ENCODE results near the gene NRTN.

Gene NRTN

DNA sequence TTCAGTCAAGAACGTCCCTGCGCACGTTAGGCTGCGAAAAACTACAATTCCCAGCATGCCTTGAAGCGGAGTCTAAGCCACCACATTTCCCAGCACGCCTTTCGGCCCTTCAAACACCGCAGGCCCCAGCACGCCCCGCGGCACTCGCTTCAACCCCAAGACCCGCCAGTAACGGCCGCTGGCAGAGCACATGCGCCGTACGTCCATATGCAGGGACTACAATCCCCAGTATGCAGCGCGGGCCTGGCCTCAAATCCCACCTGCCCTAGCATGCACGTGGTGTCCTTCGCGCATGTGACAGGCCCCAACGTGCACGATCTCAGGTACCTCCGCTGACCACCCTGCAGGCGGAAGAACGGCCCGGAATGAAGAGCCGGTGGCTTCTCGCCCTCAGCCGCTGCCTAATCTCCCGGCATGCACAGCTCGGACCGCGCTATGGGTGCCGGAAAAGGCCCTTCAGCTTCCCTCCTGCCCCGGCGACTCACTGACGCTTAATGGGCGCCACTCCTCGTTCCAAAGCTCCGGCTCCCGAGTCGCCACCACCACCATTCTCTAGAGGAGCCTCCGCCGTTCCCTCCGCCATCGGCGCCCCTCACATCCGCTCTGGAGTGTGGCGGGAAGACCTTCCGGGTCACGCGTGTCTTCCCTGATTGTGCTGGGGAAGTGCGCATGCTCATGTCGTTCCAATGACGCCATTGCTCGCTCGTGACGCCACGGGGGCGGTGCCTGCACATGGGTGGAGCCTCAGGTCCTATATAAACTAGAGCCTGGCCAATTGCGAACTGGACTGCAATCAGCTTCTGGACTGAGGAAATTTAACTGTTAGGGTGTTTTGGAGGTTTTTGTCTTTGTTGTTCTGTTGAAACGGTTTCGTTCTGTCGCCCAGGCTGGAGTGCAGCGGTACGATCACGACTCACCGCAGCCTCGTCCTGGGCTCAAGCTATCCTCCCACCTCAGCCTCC is 14.0 kb upstream of the NRTN start, which contains the start of gene DUS3L:
DUS3L (minus strand) TSS at position 605 of the 962 bp plus-strand sequence; CDS start at position 583, 22 bp downstream.
- TF ChIP-seq, protein P1, sequence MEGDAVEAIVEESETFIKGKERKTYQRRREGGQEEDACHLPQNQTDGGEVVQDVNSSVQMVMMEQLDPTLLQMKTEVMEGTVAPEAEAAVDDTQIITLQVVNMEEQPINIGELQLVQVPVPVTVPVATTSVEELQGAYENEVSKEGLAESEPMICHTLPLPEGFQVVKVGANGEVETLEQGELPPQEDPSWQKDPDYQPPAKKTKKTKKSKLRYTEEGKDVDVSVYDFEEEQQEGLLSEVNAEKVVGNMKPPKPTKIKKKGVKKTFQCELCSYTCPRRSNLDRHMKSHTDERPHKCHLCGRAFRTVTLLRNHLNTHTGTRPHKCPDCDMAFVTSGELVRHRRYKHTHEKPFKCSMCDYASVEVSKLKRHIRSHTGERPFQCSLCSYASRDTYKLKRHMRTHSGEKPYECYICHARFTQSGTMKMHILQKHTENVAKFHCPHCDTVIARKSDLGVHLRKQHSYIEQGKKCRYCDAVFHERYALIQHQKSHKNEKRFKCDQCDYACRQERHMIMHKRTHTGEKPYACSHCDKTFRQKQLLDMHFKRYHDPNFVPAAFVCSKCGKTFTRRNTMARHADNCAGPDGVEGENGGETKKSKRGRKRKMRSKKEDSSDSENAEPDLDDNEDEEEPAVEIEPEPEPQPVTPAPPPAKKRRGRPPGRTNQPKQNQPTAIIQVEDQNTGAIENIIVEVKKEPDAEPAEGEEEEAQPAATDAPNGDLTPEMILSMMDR (IDR thresholded peaks at IDR 0.05; ENCODE audit: insufficient read depth, low read depth, low read length, missing control alignments): no peak
- DNase-seq (ENCODE audit: low read depth): peak; percentile 100
- peak within 1 kb of the TSS; percentile 96 for H3K4me3 ChIP-seq (ENCODE audit: low read length)

DNA sequence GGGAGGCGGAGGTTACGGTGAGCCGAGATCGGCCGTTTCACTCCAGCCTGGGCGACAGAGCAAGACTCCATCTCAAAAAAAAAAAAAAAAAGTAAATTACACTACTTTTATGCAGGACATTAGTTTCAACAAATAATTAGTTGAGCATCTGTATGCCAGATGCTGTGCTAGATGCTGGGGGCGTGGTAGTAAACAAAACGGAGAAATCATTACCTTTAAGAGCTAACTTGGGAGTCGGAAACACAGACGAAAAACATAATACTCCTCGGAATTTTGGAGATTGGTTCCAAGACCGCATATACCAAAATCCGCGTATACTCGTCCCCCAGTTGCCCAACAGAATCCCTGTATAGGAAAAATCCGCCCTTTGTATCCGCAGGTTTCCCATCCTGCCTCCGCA is 12.6 kb upstream of the NRTN start:
- H3K4me3 ChIP-seq (ENCODE audit: low read length): no peak overlapping the region
- TF ChIP-seq, protein P1 (IDR thresholded peaks at IDR 0.05; ENCODE audit: insufficient read depth, low read depth, low read length, missing control alignments): no peak
- no peak for DNase-seq (ENCODE audit: low read depth)

DNA sequence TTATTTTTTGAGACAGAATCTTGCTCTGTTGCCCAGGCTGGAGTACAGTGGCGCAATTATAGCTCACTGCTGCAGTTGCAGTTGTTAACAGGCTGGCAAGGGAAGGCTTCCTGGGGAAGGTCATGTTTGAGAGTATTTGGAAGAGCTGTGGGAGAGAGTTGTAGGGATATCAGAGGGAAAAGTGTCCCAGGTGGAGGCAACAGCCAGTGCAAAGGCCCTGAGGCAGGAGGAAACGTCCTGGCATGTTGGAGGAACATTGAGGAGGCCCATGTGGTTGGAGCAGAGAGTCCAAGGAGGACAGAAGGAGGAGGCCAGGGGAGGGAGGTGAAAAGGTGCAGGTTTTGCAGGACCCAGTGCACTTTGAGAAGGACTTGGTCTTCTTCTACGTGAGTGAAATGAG is 11.7 kb upstream of the NRTN start:
- TF ChIP-seq, protein P1 (IDR thresholded peaks at IDR 0.05; ENCODE audit: insufficient read depth, low read depth, low read length, missing control alignments): no peak
- no peak overlapping the region for H3K4me3 ChIP-seq (ENCODE audit: low read length)
- no peak for DNase-seq (ENCODE audit: low read depth)

DNA sequence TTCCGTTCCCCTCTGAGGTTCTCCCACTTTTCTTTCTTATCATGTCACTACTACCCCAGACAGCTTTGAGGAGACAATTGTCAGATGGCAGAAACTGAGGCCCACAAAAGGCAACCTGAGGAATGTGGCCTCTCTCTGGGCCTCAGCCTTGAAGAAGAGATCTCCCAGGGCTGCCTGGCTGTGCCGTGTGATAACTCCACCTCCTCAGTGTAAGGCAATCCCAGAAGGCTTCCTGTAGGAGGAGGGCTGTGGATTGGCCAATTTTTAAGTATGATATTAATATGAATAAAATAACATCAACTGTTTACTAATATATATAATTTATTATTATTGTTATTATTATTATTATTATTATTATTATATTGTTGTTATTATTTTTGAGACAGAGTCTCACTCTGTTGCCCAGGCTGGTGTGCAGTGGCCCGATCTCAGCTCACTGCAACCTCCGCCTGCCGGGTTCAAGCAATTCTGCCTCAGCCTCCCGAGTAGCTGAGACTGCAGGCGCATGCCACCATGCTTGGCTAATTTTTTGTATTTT is 9.4 kb upstream of the NRTN start:
- no peak for DNase-seq (ENCODE audit: low read depth)
- TF ChIP-seq, protein P1 (IDR thresholded peaks at IDR 0.05; ENCODE audit: insufficient read depth, low read depth, low read length, missing control alignments): no peak

DNA sequence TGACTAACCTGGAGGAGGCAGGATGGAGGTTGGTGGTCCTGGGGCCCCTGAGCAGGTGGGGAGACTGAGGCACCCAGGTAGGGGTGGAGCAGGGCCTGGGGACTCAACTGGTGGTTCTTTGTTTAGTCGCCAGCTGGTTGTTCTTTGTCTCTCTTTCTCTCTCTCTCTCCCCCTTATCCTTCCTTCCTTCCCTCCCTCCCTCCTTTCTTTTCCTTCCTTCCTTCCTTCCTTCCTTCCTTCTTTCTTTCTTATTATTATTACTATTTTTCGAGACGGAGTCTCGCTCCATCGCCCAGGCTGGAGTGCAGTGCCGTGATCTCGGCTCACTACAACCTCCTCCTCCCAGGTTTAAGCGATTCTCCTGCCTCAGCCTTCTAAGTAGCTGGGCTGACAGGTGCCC is 6.6 kb upstream of the NRTN start:
- H3K4me3 ChIP-seq (ENCODE audit: low read length): no peak overlapping the region
- TF ChIP-seq, protein P1 (IDR thresholded peaks at IDR 0.05; ENCODE audit: insufficient read depth, low read depth, low read length, missing control alignments): no peak
- DNase-seq (ENCODE audit: low read depth): no peak

More for the DNA sequence above, 9.4 kb upstream of the NRTN start:
- H3K4me3 ChIP-seq (ENCODE audit: low read length): no peak overlapping the region

DNA sequence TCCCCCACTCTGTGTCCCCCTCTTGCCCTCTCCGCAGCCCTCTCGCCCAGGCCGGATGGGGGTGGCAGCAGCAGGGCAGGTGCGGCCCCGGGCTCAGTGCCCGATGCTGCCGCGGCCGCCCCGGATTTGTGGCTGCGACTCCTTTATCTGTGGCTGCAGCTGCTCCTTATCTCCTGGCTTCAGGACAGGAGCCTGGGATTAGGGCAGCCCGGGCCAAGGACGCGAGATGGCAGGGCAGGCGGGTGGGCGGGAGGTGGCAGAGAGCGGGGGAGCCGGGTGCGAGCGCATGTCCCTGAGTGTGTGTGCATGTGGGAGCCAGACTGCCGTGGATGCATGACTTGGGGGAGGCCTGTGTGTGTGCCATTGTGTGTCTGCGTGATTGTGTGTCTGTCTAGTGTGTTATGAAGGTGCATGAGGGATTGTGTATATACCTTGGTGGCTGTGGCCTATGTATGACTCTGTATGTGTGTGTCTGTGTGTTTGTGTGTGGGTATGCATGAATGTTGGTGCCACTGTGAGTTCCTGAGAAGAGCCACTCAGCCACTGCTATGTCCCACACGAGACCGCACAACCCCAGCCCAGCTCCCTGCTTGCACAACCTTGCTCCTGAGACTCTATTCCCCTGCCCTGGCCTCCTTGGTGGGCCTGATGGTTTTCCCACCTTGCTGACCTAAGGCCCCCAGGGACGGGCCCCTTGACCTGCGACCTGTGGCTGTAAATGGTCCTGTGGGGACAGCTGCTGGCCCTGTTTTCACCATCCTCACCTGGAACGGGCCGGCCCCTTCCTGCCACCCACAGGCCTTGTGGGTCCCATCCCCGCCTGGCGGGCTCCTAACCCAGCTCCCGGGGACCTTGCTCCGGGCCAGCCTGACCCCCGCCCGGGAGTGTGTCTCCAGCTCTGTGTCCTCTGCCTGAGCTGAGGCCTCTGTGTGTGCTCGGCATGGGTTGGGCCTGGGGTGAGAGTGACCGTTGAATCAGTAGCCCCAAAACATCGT is 5.3 kb upstream of the NRTN start:
- DNase-seq (ENCODE audit: low read depth): no peak
- TF ChIP-seq, protein P1 (IDR thresholded peaks at IDR 0.05; ENCODE audit: insufficient read depth, low read depth, low read length, missing control alignments): no peak
- no peak overlapping the region for H3K4me3 ChIP-seq (ENCODE audit: low read length)
